ENCODE results near the gene EFCAB6. TPM values are rescaled to one million over a fixed set of nuclear protein-coding genes. Genes with fewer than 3 reads are reported as not detected.

EFCAB6 gene
- total and polyA plus RNA-seq, 8 donors = 2.0 to 5.5 (median 3.5) TPM

GRCh38 chr22:43631846-43632245 is 180.3 kb downstream of the EFCAB6 start:
- intact Hi-C loops (cut with DNase I) = no loop called here
- no peak overlapping the region for H3K4me3 ChIP-seq
- no peaks in the 10 kb centered on the region for H3K27me3 ChIP-seq
- H3K4me1 ChIP-seq = no peaks in the 10 kb centered on the region
- no peaks in the 10 kb centered on the region for H3K36me3 ChIP-seq
- TF ChIP-seq CTCF (IDR thresholded peaks at IDR 0.05) = no peak
- H3K9me3 ChIP-seq = no peaks in the 10 kb centered on the region
- no peak overlapping the region for H3K27ac ChIP-seq
- DNase-seq = no peak
- no peak for ATAC-seq

- no peaks in the 10 kb centered on the region for H3K4me1 ChIP-seq
- H3K9me3 ChIP-seq = no peaks in the 10 kb centered on the region
- intact Hi-C loops (cut with DNase I) = no loop called here
- ATAC-seq (no peak), DNase-seq (no peak)
- no peak overlapping the region for H3K4me3 ChIP-seq
- no peaks in the 10 kb centered on the region for H3K27me3 ChIP-seq
- no peak for TF ChIP-seq CTCF (IDR thresholded peaks at IDR 0.05)
- H3K27ac ChIP-seq = no peak overlapping the region
- no peaks in the 10 kb centered on the region for H3K36me3 ChIP-seq
These were observed 180.9 kb downstream of the EFCAB6 start for GRCh38 chr22:43631201-43631600.

- H3K27ac ChIP-seq = no peak overlapping the region
- H3K27me3 ChIP-seq = no peaks in the 10 kb centered on the region
- H3K9me3 ChIP-seq = no peaks in the 10 kb centered on the region
- no peaks in the 10 kb centered on the region for H3K4me1 ChIP-seq
- no peaks in the 10 kb centered on the region for H3K36me3 ChIP-seq
- ATAC-seq = no peak
- no peak for TF ChIP-seq CTCF (IDR thresholded peaks at IDR 0.05)
- H3K4me3 ChIP-seq = no peak overlapping the region
- intact Hi-C loops (cut with DNase I) = no loop called here
- DNase-seq = no peak
These were observed 181.7 kb downstream of the EFCAB6 start for GRCh38 chr22:43630451-43630850.

- Histone ChIP-seq H3K27ac (no peak overlapping the region), H3K9me3 (no peaks in the 10 kb centered on the region), H3K36me3 (no peaks in the 10 kb centered on the region), H3K4me3 (no peak overlapping the region), H3K27me3 (no peaks in the 10 kb centered on the region), H3K4me1 (no peaks in the 10 kb centered on the region)
- intact Hi-C loops (cut with DNase I) = no loop called here
- no peak for DNase-seq
- TF ChIP-seq CTCF (IDR thresholded peaks at IDR 0.05) = no peak
- ATAC-seq = no peak
These were observed 183.9 kb downstream of the EFCAB6 start for GRCh38 chr22:43628250-43628649.

- Histone ChIP-seq H3K9me3 (no peaks in the 10 kb centered on the region), H3K27ac (no peak overlapping the region), H3K27me3 (no peaks in the 10 kb centered on the region), H3K4me1 (no peaks in the 10 kb centered on the region), H3K4me3 (no peak overlapping the region), H3K36me3 (no peaks in the 10 kb centered on the region)
- TF ChIP-seq CTCF (IDR thresholded peaks at IDR 0.05) = no peak
- DNase-seq (no peak), ATAC-seq (no peak)
- intact Hi-C loops (cut with DNase I) = no loop called here
These were observed 184.5 kb downstream of the EFCAB6 start for GRCh38 chr22:43627485-43628213.

Measured in left lung (tissue), 10 donors.